Panc1 (cell line): ENCODE measurements around the gene NCOA6.

Experiments
- POLR2AphosphoS5 ChIP-seq: IDR thresholded peaks from 2 replicates; pipeline ENCODE4 v1.6.1; 2012; ENCODE audit warnings: mild to moderate bottlenecking, low read depth, low read length, moderate library complexity
- SIN3A ChIP-seq: IDR thresholded peaks from 2 replicates; pipeline ENCODE4 v1.6.1; 2012; ENCODE audit warnings: low read depth, mild to moderate bottlenecking, low read length, moderate library complexity, borderline replicate concordance; ENCODE audit not compliant: insufficient read depth

DNA sequence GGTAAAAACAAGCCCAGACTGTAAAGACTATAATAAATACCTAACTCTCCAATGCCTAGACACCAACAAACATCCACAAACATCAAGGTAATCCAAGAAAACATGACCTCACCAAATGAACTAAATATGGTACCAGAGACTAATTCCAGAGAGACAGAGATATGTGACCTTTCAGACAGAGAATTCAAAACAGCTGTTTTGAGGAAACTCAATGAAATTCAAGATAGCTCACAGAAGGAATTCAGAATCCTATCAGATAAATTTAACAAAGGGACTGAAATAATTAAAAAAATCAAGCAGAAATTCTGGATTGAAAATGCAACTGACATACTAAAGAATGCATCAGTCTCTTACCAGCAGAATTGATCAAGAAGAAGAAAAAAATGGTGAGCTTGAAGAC, 26.6 kb downstream of the NCOA6 start:
- TF ChIP-seq SIN3A (no peak), POLR2AphosphoS5 (no peak)
